ENCODE results near the gene PDCD11. TPM values are rescaled to one million over a fixed set of nuclear protein-coding genes. Genes with fewer than 3 reads are reported as not detected.

PDCD11 gene
- total RNA-seq, 3 donors from 2014 or later (not counting 1 experiment from before 2014, with no cell fraction given): 25.5 to 30.9 (median 29.5) TPM

DNA sequence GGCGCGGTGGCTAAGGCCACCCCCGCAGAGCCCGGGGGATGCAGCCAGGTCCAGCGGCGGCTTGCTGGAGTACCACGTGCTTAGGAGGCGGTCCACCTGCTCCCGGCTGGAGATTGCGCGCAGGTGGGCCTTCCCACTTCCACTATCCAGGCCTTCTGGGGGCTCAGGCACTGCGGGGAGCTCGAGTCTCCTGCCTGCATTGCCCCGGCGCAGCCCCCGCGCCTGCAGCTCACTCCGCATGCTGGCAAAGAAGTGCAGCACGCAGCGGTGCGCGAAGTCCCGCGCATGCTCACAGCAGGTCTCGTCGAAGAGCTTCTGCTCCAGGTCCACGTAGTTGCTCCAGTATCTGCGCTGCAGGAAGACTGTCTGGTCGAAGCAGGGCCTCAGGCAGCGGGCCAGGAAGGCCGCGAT, 76.8 kb downstream of the PDCD11 start:
- peak overlapping the region; percentile 5 for H3K27ac ChIP-seq (ENCODE audit: low read length)
- H3K9me3 Mint-ChIP-seq: no peaks in the 10 kb centered on the region
- no peaks in the 10 kb centered on the region for H3K27me3 Mint-ChIP-seq (ENCODE audit: low read depth in 2 of 2)
- WGBS (ENCODE audit: insufficient coverage): 97% methylated on average over 32 of the region's 32 CpGs
- no peaks in the 10 kb centered on the region for H3K27me3 ChIP-seq (ENCODE audit: control insufficient read depth, insufficient read depth, low read length)
- DNase-seq (no peak), ATAC-seq (no peak)
- H3K27ac Mint-ChIP-seq: peak overlapping the region in 1 of 2 donors; percentile 93
- no peak overlapping the region for H3K4me3 ChIP-seq (ENCODE audit: low read length)
- no peaks in the 10 kb centered on the region for H3K36me3 Mint-ChIP-seq
- peaks cover 34 to 40% of the 10 kb centered on the region in 2 donors for H3K4me1 Mint-ChIP-seq
- intact Hi-C loops (cut with micrococcal nuclease): no loop called here
- TF ChIP-seq, protein P1, sequence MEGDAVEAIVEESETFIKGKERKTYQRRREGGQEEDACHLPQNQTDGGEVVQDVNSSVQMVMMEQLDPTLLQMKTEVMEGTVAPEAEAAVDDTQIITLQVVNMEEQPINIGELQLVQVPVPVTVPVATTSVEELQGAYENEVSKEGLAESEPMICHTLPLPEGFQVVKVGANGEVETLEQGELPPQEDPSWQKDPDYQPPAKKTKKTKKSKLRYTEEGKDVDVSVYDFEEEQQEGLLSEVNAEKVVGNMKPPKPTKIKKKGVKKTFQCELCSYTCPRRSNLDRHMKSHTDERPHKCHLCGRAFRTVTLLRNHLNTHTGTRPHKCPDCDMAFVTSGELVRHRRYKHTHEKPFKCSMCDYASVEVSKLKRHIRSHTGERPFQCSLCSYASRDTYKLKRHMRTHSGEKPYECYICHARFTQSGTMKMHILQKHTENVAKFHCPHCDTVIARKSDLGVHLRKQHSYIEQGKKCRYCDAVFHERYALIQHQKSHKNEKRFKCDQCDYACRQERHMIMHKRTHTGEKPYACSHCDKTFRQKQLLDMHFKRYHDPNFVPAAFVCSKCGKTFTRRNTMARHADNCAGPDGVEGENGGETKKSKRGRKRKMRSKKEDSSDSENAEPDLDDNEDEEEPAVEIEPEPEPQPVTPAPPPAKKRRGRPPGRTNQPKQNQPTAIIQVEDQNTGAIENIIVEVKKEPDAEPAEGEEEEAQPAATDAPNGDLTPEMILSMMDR (IDR thresholded peaks at IDR 0.05): no peak
- H3K36me3 ChIP-seq (ENCODE audit: control insufficient read depth, insufficient read depth, low read length): no peaks in the 10 kb centered on the region
- no peaks in the 10 kb centered on the region for H3K9me3 ChIP-seq (ENCODE audit: control insufficient read depth, insufficient read depth, low read length)
- H3K4me1 ChIP-seq (ENCODE audit: control insufficient read depth, insufficient read depth, low read length): peaks cover 54% of the 10 kb centered on the region
- no peak overlapping the region for H3K4me3 Mint-ChIP-seq

DNA sequence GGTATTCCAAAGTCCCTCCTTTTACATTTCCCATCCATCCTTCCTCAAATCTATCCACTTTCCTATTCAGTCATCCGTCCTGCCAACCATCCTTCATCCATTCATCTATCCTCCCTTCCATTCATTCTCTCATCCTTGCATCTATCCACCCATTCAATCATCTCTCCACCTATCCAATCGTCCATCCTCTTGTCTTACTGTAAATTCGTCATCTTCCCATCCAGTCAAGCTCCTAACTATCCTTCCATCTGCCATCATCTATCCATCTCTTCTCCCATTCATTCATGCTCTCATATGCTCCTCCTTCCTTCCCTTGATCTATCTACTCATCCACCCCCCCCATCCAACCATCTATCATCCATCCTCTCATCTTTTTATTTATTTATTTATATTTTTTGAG, 77.7 kb downstream of the PDCD11 start:
- Histone ChIP-seq H3K27ac (ENCODE audit: low read length) (no peak overlapping the region), H3K36me3 (ENCODE audit: control insufficient read depth, insufficient read depth, low read length) (no peaks in the 10 kb centered on the region), H3K9me3 (ENCODE audit: control insufficient read depth, insufficient read depth, low read length) (no peaks in the 10 kb centered on the region), H3K4me3 (ENCODE audit: low read length) (no peak overlapping the region), H3K4me1 (ENCODE audit: control insufficient read depth, insufficient read depth, low read length) (peaks cover 52% of the 10 kb centered on the region), H3K27me3 (ENCODE audit: control insufficient read depth, insufficient read depth, low read length) (no peaks in the 10 kb centered on the region)
- WGBS (ENCODE audit: insufficient coverage): 94% methylated on average over 3 of the region's 3 CpGs
- H3K9me3 Mint-ChIP-seq: no peaks in the 10 kb centered on the region
- intact Hi-C loops (cut with micrococcal nuclease): no loop called here
- no peaks in the 10 kb centered on the region for H3K27me3 Mint-ChIP-seq (ENCODE audit: low read depth in 2 of 2)
- DNase-seq (no peak), ATAC-seq (no peak)
- H3K4me3 Mint-ChIP-seq: no peak overlapping the region
- TF ChIP-seq, protein P1 (IDR thresholded peaks at IDR 0.05): no peak
- peaks cover 34 to 40% of the 10 kb centered on the region in 2 donors for H3K4me1 Mint-ChIP-seq
- no peaks in the 10 kb centered on the region for H3K36me3 Mint-ChIP-seq
- peak overlapping the region in 1 of 2 donors; percentile 2 for H3K27ac Mint-ChIP-seq

- Histone ChIP-seq H3K27ac (ENCODE audit: low read length) (no peak overlapping the region), H3K27me3 (ENCODE audit: control insufficient read depth, insufficient read depth, low read length) (no peaks in the 10 kb centered on the region), H3K4me1 (ENCODE audit: control insufficient read depth, insufficient read depth, low read length) (peaks cover 39% of the 10 kb centered on the region), H3K4me3 (ENCODE audit: low read length) (no peak overlapping the region), H3K36me3 (ENCODE audit: control insufficient read depth, insufficient read depth, low read length) (no peaks in the 10 kb centered on the region), H3K9me3 (ENCODE audit: control insufficient read depth, insufficient read depth, low read length) (no peaks in the 10 kb centered on the region)
- H3K27me3 Mint-ChIP-seq (ENCODE audit: low read depth in 2 of 2): no peaks in the 10 kb centered on the region
- WGBS (ENCODE audit: insufficient coverage): 90% methylated on average over 4 of the region's 4 CpGs
- DNase-seq (no peak), ATAC-seq (no peak)
- no peaks in the 10 kb centered on the region for H3K9me3 Mint-ChIP-seq
- H3K27ac Mint-ChIP-seq: no peak overlapping the region
- H3K4me3 Mint-ChIP-seq: no peak overlapping the region
- intact Hi-C loops (cut with micrococcal nuclease): no loop called here
- peaks cover 21 to 26% of the 10 kb centered on the region in 2 donors for H3K4me1 Mint-ChIP-seq
- no peaks in the 10 kb centered on the region for H3K36me3 Mint-ChIP-seq
- TF ChIP-seq, protein P1 (IDR thresholded peaks at IDR 0.05): no peak
These were observed 79.0 kb downstream of the PDCD11 start for GRCh38 chr10:103475437-103475836.
